Measurements from ENCODE around the gene RHD. TPM values are rescaled to one million over a fixed set of nuclear protein-coding genes. Genes with fewer than 3 reads are reported as not detected.
"Not testable (repeated sequence)": the region's sequence is repeated elsewhere in the genome, so short reads cannot be mapped to it uniquely, and the experiment has no call there.

RHD gene
- total and polyA plus RNA-seq, 2 experiments from 2014 or later, result 0.33 TPM; not detected in 1

GRCh38 chr1:25336922-25337354 is 64.6 kb downstream of the RHD start:
- in situ Hi-C loops (cut with MboI); H3K9me2 ChIP-seq (ENCODE audit: insufficient read depth); H3K27me3 ChIP-seq (replicated peaks; ENCODE audit: insufficient read depth); H3K36me3 ChIP-seq (ENCODE audit: low read depth); H4K20me1 ChIP-seq (ENCODE audit: insufficient read depth); H3K9me3 ChIP-seq (ENCODE audit: low read depth); DNase-seq: not testable (repeated sequence)
- H3K4me3 ChIP-seq, result peak overlapping the region; percentile 92
- peaks cover 68% of the 10 kb centered on the region for H3K79me2 ChIP-seq (ENCODE audit: insufficient read depth)
- peak overlapping the region; percentile 58 for H3K27ac ChIP-seq
- peaks cover 19% of the 10 kb centered on the region for H3F3A ChIP-seq (ENCODE audit: insufficient read depth)
- H3K4me1 ChIP-seq (ENCODE audit: insufficient read depth), result peaks cover 21% of the 10 kb centered on the region
- peak overlapping the region; percentile 98 for H3K9ac ChIP-seq
- 0 to 1% methylated on average over 15 to 25 of the region's 29 CpGs for WGBS, 2 experiments (ENCODE audit: low coverage in 1 of 2, low lambda C conversion rate in 2 of 2, missing lambda C conversion rate in 2 of 2)
- peak overlapping the region; percentile 54; the same call in 1 of the 2 replicates for H2AFZ ChIP-seq
- peak overlapping the region; percentile 92 for H3K4me2 ChIP-seq (ENCODE audit: unreplicated experiment)

GRCh38 chr1:25337483-25338187 is 65.3 kb downstream of the RHD start:
- H3K4me3 ChIP-seq, result peak overlapping the region; percentile 92
- H3K36me3 ChIP-seq (ENCODE audit: low read depth); H4K20me1 ChIP-seq (ENCODE audit: insufficient read depth); DNase-seq; in situ Hi-C loops (cut with MboI); H3K27me3 ChIP-seq (replicated peaks; ENCODE audit: insufficient read depth); H3K9me2 ChIP-seq (ENCODE audit: insufficient read depth); H3K9me3 ChIP-seq (ENCODE audit: low read depth): not testable (repeated sequence)
- H3K79me2 ChIP-seq (ENCODE audit: insufficient read depth), result peaks cover 68% of the 10 kb centered on the region
- H3K27ac ChIP-seq, result peak overlapping the region; percentile 97
- 1% methylated on average over 13 to 23 of the region's 39 CpGs for WGBS, 2 experiments (ENCODE audit: low coverage in 1 of 2, low lambda C conversion rate in 2 of 2, missing lambda C conversion rate in 2 of 2)
- peak overlapping the region; percentile 77 for H3K4me2 ChIP-seq (ENCODE audit: unreplicated experiment)
- peak overlapping the region; percentile 53; the same call in 1 of the 2 replicates for H2AFZ ChIP-seq
- peaks cover 22% of the 10 kb centered on the region for H3F3A ChIP-seq (ENCODE audit: insufficient read depth)
- H3K9ac ChIP-seq, result peak overlapping the region; percentile 98
- H3K4me1 ChIP-seq (ENCODE audit: insufficient read depth), result peaks cover 28% of the 10 kb centered on the region

- Histone ChIP-seq H4K20me1 (ENCODE audit: insufficient read depth) (no peaks in the 10 kb centered on the region), H3K9me3 (ENCODE audit: low read depth) (no peaks in the 10 kb centered on the region), H3K27ac (peak within 1 kb of the TSS; percentile 97), H3K4me1 (ENCODE audit: insufficient read depth) (peaks cover 35% of the 10 kb centered on the region), H3F3A (ENCODE audit: insufficient read depth) (peaks cover 29% of the 10 kb centered on the region), H3K4me2 (ENCODE audit: unreplicated experiment) (peak within 1 kb of the TSS; percentile 91), H2AFZ (peak within 1 kb of the TSS; percentile 53; the same call in 1 of the 2 replicates), H3K79me2 (ENCODE audit: insufficient read depth) (peaks cover 68% of the 10 kb centered on the region), H3K9ac (peak within 1 kb of the TSS; percentile 98), H3K4me3 (peak within 1 kb of the TSS; percentile 92), H3K9me2 (ENCODE audit: insufficient read depth) (no peaks in the 10 kb centered on the region), H3K27me3 (replicated peaks; ENCODE audit: insufficient read depth) (no peaks in the 10 kb centered on the region), H3K36me3 (ENCODE audit: low read depth) (peaks cover 16% of the 10 kb centered on the region)
- peak; percentile 91 for DNase-seq
- WGBS, 2 experiments (ENCODE audit: low coverage in 1 of 2, low lambda C conversion rate in 2 of 2, missing lambda C conversion rate in 2 of 2), result 1% methylated on average over 55 to 56 of the region's 75 CpGs
- in situ Hi-C loops (cut with MboI), result no loop called here
- no peak for TF ChIP-seq EZH2 (IDR thresholded peaks at IDR 0.05; ENCODE audit: insufficient read depth, poor library complexity, severe bottlenecking)
- no peak for TF ChIP-seq EZH2phosphoT487 (IDR thresholded peaks at IDR 0.05; ENCODE audit: insufficient read depth, low read depth)
Measured at GRCh38 chr1:25338188-25338981, 66.1 kb downstream of the RHD start, which contains the start of gene TMEM50A. Gene TMEM50A (plus strand): TSS chr1:25338334. CDS start chr1:25340487, 2,153 bp downstream.

DNA sequence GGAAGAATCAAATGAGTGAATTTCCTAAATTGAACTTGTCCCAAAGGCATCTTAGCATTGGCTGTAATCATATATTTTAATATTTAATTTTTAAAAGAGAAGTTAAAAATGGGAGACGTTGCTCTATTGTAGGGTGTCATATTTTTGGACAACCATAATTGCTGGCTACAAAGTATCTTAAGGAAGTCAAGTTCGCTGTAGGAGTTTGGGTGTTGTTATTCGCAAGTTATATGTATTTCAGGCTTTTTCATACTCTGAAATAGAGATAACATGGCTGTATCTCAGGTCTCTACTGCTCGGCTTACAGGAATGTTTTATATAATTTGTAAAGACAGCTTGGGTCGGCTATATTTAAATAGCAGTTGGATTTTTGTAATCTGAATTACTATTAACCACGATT is 66.7 kb downstream of the RHD start:
- TF ChIP-seq EZH2phosphoT487 (IDR thresholded peaks at IDR 0.05; ENCODE audit: insufficient read depth, low read depth), result no peak
- no peak for TF ChIP-seq EZH2 (IDR thresholded peaks at IDR 0.05; ENCODE audit: insufficient read depth, poor library complexity, severe bottlenecking)
- peaks cover 33% of the 10 kb centered on the region for H3F3A ChIP-seq (ENCODE audit: insufficient read depth)
- peak; percentile 46 for DNase-seq
- H3K79me2 ChIP-seq (ENCODE audit: insufficient read depth), result peaks cover 70% of the 10 kb centered on the region
- H3K4me3 ChIP-seq, result peak overlapping the region; percentile 92
- no peaks in the 10 kb centered on the region for H3K9me2 ChIP-seq (ENCODE audit: insufficient read depth)
- WGBS, 2 experiments (ENCODE audit: low coverage in 1 of 2, low lambda C conversion rate in 2 of 2, missing lambda C conversion rate in 2 of 2), result 1% methylated on average over 6 of the region's 6 CpGs
- peak overlapping the region; percentile 97 for H3K27ac ChIP-seq
- H3K9ac ChIP-seq, result peak overlapping the region; percentile 98
- H3K36me3 ChIP-seq (ENCODE audit: low read depth), result peaks cover 18% of the 10 kb centered on the region
- no peaks in the 10 kb centered on the region for H3K27me3 ChIP-seq (replicated peaks; ENCODE audit: insufficient read depth)
- H3K9me3 ChIP-seq (ENCODE audit: low read depth), result no peaks in the 10 kb centered on the region
- H2AFZ ChIP-seq, result no peak overlapping the region
- H3K4me2 ChIP-seq (ENCODE audit: unreplicated experiment), result peak overlapping the region; percentile 91
- no peaks in the 10 kb centered on the region for H4K20me1 ChIP-seq (ENCODE audit: insufficient read depth)
- H3K4me1 ChIP-seq (ENCODE audit: insufficient read depth), result peaks cover 39% of the 10 kb centered on the region
- in situ Hi-C loops (cut with MboI), result no loop called here
